SK-N-MC (cell line): ENCODE data around the gene MYH14.

Experiments
- EZH2 ChIP-seq: fragments of 200-600 bp; sonication (generic); IDR thresholded peaks from one replicate; pipeline ENCODE4 v1.6.1; 2017; ENCODE audit warnings: antibody characterized with exemption
- FOXP2 ChIP-seq: optimal IDR thresholded peaks from 2 replicates; pipeline ENCODE3; 2011; ENCODE audit warnings: mild to moderate bottlenecking, moderate library complexity; ENCODE audit not compliant: insufficient read depth; ENCODE audit errors: extremely low read length, control extremely low read depth

DNA sequence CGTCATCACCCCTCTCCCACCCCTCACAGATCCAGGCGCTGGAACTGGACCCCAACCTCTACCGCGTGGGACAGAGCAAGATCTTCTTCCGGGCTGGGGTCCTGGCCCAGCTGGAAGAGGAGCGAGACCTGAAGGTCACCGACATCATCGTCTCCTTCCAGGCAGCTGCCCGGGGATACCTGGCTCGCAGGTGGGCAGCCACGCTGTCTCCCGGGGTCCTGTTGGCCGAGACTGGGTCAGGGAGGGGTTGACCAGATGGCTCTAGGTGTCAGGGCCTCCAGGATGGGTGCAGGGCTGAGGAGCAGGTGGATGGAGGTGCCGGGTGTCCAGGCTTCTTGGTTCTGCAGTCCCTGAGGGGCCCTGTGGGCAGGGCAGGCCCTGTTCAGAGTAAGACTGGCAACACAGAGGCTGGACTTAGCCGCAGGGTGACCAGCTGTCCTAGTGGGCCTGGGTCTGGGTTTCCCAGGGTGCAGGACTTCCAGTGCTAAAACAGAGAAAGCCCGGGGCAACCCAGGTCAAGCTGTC is 58.1 kb downstream of the MYH14 start:
- TF ChIP-seq FOXP2 (no peak), EZH2 (no peak)
